ENCODE data around the gene ARAP1. TPM values are rescaled to one million over a fixed set of nuclear protein-coding genes. Genes with fewer than 3 reads are reported as not detected.

ARAP1 gene
- total and polyA plus RNA-seq, 2 donors (not counting 3 experiments of a cell fraction or from before 2014, with no cell fraction given): 36.8 to 66.2 TPM

DNA sequence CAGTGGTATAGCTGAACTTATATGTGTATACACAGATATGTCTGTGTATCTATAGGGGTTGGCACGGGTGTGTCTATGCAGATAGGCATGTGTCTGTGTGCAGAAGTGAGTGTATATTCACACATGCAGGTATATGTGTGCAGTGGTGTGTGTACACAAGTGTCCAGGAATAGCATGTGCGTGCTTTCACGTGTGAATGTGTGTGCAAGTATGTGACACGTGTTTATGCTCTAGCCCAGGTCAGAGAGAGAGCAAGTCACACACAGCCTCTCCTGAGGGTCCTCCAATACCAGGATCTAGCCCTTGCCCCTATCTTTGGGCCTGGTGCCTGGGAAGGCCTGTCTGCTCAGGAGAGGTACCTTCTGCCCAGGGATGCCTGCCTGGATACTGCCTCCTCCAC lies 104.3 kb downstream of the ARAP1 start:
- intact Hi-C loops (cut with micrococcal nuclease): no loop called here
- Histone ChIP-seq H3K27me3 (ENCODE audit: control insufficient read depth in 2 of 2, insufficient read depth in 2 of 2, low read length in 2 of 2) (no peaks in the 10 kb centered on the region), H3K4me3 (replicated peaks in 1 of 3; ENCODE audit: insufficient read depth in 1 of 3, low read depth in 1 of 3, low read length in 3 of 3) (no peak overlapping the region), H3K36me3 (ENCODE audit: control insufficient read depth in 2 of 2, extremely low read depth in 1 of 2, insufficient read depth in 2 of 2, low read length in 2 of 2) (no peaks in the 10 kb centered on the region), H3K9ac (replicated peaks; ENCODE audit: extremely low read depth, insufficient read depth, low read length) (no peak overlapping the region), H3K79me2 (ENCODE audit: control insufficient read depth, insufficient read depth, low read length) (no peaks in the 10 kb centered on the region), H2AFZ (ENCODE audit: low read depth, low read length) (no peak overlapping the region), H3K9me1 (replicated peaks; ENCODE audit: control insufficient read depth, extremely low read depth, insufficient read depth, low read length) (no peaks in the 10 kb centered on the region), H3K9me3 (replicated peaks; ENCODE audit: control insufficient read depth, insufficient read depth, low read length) (no peaks in the 10 kb centered on the region), H3K4me2 (ENCODE audit: insufficient read depth, low read length) (no peak overlapping the region), H3K4me1 (ENCODE audit: control insufficient read depth, extremely low read depth, insufficient read depth, low read length) (peaks cover 5% of the 10 kb centered on the region), H3K27ac (ENCODE audit: insufficient read depth, low read depth, low read length) (no peak overlapping the region), H4K20me1 (replicated peaks; ENCODE audit: control insufficient read depth, extremely low read depth, insufficient read depth, low read length) (no peaks in the 10 kb centered on the region)
- dilution Hi-C loops (cut with MboI; ENCODE audit: extremely low pct_ligation_motif_present, low sequenced_read_pairs): no loop called here
- ChIA-PET POLR2A (interaction anchor here (0.6 kb wide), 1 partner anchor 265 kb away, joined by 4 read pairs; no protein-coding TSS in a partner anchor), CTCF (interaction anchor here (1.2 to 6.6 kb wide), 4 partner anchors 35 to 59 kb away, joined by 3 to 166 read pairs (median 60); no protein-coding TSS in a partner anchor)
- no peak for FAIRE-seq
- TF ChIP-seq POLR2AphosphoS5 (IDR thresholded peaks at IDR 0.05; ENCODE audit: insufficient read depth, low read depth, low read length) (no peak), EZH2 (IDR thresholded peaks at IDR 0.05; ENCODE audit: borderline replicate concordance, low read depth, low read length, severe bottlenecking) (no peak), MYC (IDR thresholded peaks at IDR 0.05; ENCODE audit: low read depth, low read length) (no peak), JUN (IDR thresholded peaks at IDR 0.05; ENCODE audit: borderline replicate concordance, insufficient read depth, insufficient read length, low read depth) (no peak), FOS (IDR thresholded peaks at IDR 0.05; ENCODE audit: borderline replicate concordance, insufficient read depth, low read length) (no peak), POLR2A (IDR thresholded peaks at IDR 0.05; ENCODE audit: low read depth, low read length) (no peak), GATA2 (IDR thresholded peaks at IDR 0.05; ENCODE audit: insufficient read depth, insufficient read length, low read depth, low read length) (no peak)
- TF ChIP-seq, protein P1, sequence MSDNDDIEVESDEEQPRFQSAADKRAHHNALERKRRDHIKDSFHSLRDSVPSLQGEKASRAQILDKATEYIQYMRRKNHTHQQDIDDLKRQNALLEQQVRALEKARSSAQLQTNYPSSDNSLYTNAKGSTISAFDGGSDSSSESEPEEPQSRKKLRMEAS (IDR thresholded peaks at IDR 0.05; ENCODE audit: insufficient read depth, insufficient read length): no peak
- TF ChIP-seq, protein P2, sequence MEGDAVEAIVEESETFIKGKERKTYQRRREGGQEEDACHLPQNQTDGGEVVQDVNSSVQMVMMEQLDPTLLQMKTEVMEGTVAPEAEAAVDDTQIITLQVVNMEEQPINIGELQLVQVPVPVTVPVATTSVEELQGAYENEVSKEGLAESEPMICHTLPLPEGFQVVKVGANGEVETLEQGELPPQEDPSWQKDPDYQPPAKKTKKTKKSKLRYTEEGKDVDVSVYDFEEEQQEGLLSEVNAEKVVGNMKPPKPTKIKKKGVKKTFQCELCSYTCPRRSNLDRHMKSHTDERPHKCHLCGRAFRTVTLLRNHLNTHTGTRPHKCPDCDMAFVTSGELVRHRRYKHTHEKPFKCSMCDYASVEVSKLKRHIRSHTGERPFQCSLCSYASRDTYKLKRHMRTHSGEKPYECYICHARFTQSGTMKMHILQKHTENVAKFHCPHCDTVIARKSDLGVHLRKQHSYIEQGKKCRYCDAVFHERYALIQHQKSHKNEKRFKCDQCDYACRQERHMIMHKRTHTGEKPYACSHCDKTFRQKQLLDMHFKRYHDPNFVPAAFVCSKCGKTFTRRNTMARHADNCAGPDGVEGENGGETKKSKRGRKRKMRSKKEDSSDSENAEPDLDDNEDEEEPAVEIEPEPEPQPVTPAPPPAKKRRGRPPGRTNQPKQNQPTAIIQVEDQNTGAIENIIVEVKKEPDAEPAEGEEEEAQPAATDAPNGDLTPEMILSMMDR (IDR thresholded peaks at IDR 0.05; ENCODE audit: extremely low read depth in 1 of 2, insufficient read depth in 1 of 2, low read depth in 1 of 2, low read length in 2 of 2): no peak
- DNase-seq (ENCODE audit: low read depth, low spot score): no peak
- BruUV-seq (replicated peaks): no TSS peak
